H1 (cell line): Measurements from ENCODE around the gene ARID1B. TPM values are rescaled to one million over a fixed set of nuclear protein-coding genes. Genes with fewer than 3 reads are reported as not detected.

Experiments used
- CTCF ChIA-PET: fragments of 300-600 bp; sonication (Branson Sonifier 250); formaldehyde crosslinking; loops from one replicate; lab custom pipeline; 2021; ENCODE audit not compliant: partially characterized antibody; lab: Charles Lee
- POLR2A ChIA-PET: fragments of 300-600 bp; sonication (Branson Sonifier 250); formaldehyde crosslinking; loops from one replicate; lab custom pipeline; 2021; ENCODE audit warnings: inconsistent platforms; ENCODE audit not compliant: partially characterized antibody; lab: Charles Lee
- DNase-seq, 2 experiments: peaks; one replicate each; pipeline versions ENCODE4 v3.0.0 to v3.0.0-alpha.2; 2010 to 2022; ENCODE audit warnings: low spot score in 2 of 2, low read depth in 1 of 2, mixed read lengths in 1 of 2
- FAIRE-seq: peaks from 2 replicates; lab custom pipeline; 2011; peaks lifted over from hg19 to GRCh38; lab: Jason Lieb, UNC
- H2AFZ ChIP-seq: 2 replicates; pipeline ENCODE4 v1.8.1; 2012; ENCODE audit warnings: low read length, inconsistent platforms
- H2AK5ac ChIP-seq: 2 replicates; pipeline ENCODE4 v1.6.1; 2013; ENCODE audit warnings: low read depth, low read length
- H2BK120ac ChIP-seq: replicated peaks from 2 replicates; pipeline ENCODE3; 2013; ENCODE audit warnings: low read depth, low read length, inconsistent platforms
- H2BK12ac ChIP-seq: 2 replicates; pipeline ENCODE4 v1.6.1; 2013; ENCODE audit warnings: low read depth, low read length
- H2BK15ac ChIP-seq: 2 replicates; pipeline ENCODE4 v1.6.1; 2013; ENCODE audit warnings: low read length
- H2BK20ac ChIP-seq: 2 replicates; pipeline ENCODE4 v1.6.1; 2013; ENCODE audit warnings: low read length
- H2BK5ac ChIP-seq: 2 replicates; pipeline ENCODE4 v1.6.1; 2013; ENCODE audit warnings: low read depth, low read length
- H3K14ac ChIP-seq: 2 replicates; pipeline ENCODE4 v1.6.1; 2013; ENCODE audit warnings: inconsistent platforms; ENCODE audit not compliant: insufficient read length
- H3K18ac ChIP-seq: 2 replicates; pipeline ENCODE4 v1.6.1; 2013; ENCODE audit warnings: low read length; ENCODE audit errors: extremely low read depth
- H3K23ac ChIP-seq: 2 replicates; pipeline ENCODE4 v1.6.1; 2013; ENCODE audit warnings: inconsistent platforms; ENCODE audit not compliant: insufficient read length
- H3K23me2 ChIP-seq: 2 replicates; pipeline ENCODE4 v1.6.1; 2013; ENCODE audit warnings: low read depth, low read length
- H3K27ac ChIP-seq: 2 replicates; pipeline ENCODE4 v1.6.1; 2011; ENCODE audit warnings: low read depth, low read length, inconsistent platforms
- H3K27me3 ChIP-seq, 4 experiments: replicated peaks in 1 of 4; 1 replicate in 1 of 4; 2 replicates in 3 of 4; pipeline versions ENCODE4 v1.6.1 to v1.8.1; 2011 to 2013; ENCODE audit warnings: low read length in 3 of 4, mild to moderate bottlenecking in 3 of 4, inconsistent platforms in 2 of 4, mixed read lengths in 2 of 4, moderate library complexity in 1 of 4; ENCODE audit not compliant: control insufficient read depth in 3 of 4, insufficient read depth in 3 of 4; ENCODE audit errors: extremely low read depth in 1 of 4
- H3K36me3 ChIP-seq, 4 experiments: 2 replicates each; pipeline versions ENCODE4 v1.6.1 to v1.8.1; 2011 to 2013; ENCODE audit warnings: mild to moderate bottlenecking in 4 of 4, low read length in 3 of 4, moderate library complexity in 2 of 4, control low read depth in 1 of 4, inconsistent platforms in 1 of 4; ENCODE audit not compliant: insufficient read depth in 4 of 4, control insufficient read depth in 2 of 4
- H3K4ac ChIP-seq: replicated peaks from 2 replicates; pipeline ENCODE3; 2013; ENCODE audit warnings: low read length, low read depth, mixed read lengths, inconsistent platforms; ENCODE audit not compliant: insufficient read length
- H3K4me1 ChIP-seq, 4 experiments: replicated peaks in 1 of 4; 1 replicate in 1 of 4; 2 replicates in 3 of 4; pipeline versions ENCODE4 v1.6.1 to v1.8.1; 2011 to 2013; ENCODE audit warnings: low read length in 3 of 4, inconsistent platforms in 2 of 4, mixed read lengths in 1 of 4; ENCODE audit not compliant: insufficient read depth in 4 of 4, control insufficient read depth in 3 of 4
- H3K4me2 ChIP-seq, 2 experiments: 2 replicates each; pipeline versions ENCODE4 v1.6.1 to v1.8.1; 2011 to 2013; ENCODE audit warnings: low read depth in 2 of 2, low read length in 2 of 2, control low read depth in 1 of 2, inconsistent platforms in 1 of 2, mild to moderate bottlenecking in 1 of 2; ENCODE audit not compliant: insufficient read depth in 1 of 2
- H3K4me3 ChIP-seq, 4 experiments: fragments of 200-600, 300-600 bp in 1 of 4; sonication (generic), shearing (Covaris generic), sonication (Bioruptor Twin) in 1 of 4; 2 replicates each; pipeline versions ENCODE4 v1.5.1 to v1.8.1; 2011 to 2016; ENCODE audit warnings: low read length in 4 of 4, low read depth in 3 of 4, control low read depth in 2 of 4, inconsistent platforms in 2 of 4, mild to moderate bottlenecking in 2 of 4, mixed read lengths in 1 of 4, moderate library complexity in 1 of 4; ENCODE audit not compliant: insufficient read depth in 2 of 4; ENCODE audit errors: extremely low read depth in 1 of 4
- H3K56ac ChIP-seq: replicated peaks from 2 replicates; pipeline ENCODE3; 2013; ENCODE audit warnings: low read depth, mild to moderate bottlenecking, mixed read lengths, low read length, inconsistent platforms; ENCODE audit not compliant: insufficient read length
- H3K79me1 ChIP-seq: 2 replicates; pipeline ENCODE4 v1.6.1; 2013; ENCODE audit warnings: low read depth, low read length, control low read depth
- H3K79me2 ChIP-seq, 2 experiments: 2 replicates each; pipeline versions ENCODE4 v1.6.1 to v1.8.1; 2012 to 2013; ENCODE audit warnings: low read length in 2 of 2, mild to moderate bottlenecking in 2 of 2, inconsistent platforms in 1 of 2; ENCODE audit not compliant: insufficient read depth in 2 of 2, control insufficient read depth in 1 of 2
- H3K9ac ChIP-seq, 4 experiments: replicated peaks in 1 of 4; 1 replicate in 1 of 4; 2 replicates in 3 of 4; pipeline versions ENCODE4 v1.6.1 to v1.8.1; 2011 to 2013; ENCODE audit warnings: low read depth in 3 of 4, low read length in 3 of 4, control low read depth in 2 of 4, mild to moderate bottlenecking in 2 of 4, moderate library complexity in 2 of 4, inconsistent platforms in 1 of 4; ENCODE audit errors: extremely low read depth in 1 of 4
- H3K9me3 ChIP-seq, 2 experiments: 2 replicates each; pipeline versions ENCODE4 v1.6.1 to v1.8.1; 2012 to 2013; ENCODE audit warnings: mild to moderate bottlenecking in 2 of 2, moderate library complexity in 2 of 2, control low read depth in 1 of 2, inconsistent platforms in 1 of 2, low read depth in 1 of 2, low read length in 1 of 2, mixed read lengths in 1 of 2; ENCODE audit not compliant: insufficient read depth in 2 of 2
- H4K20me1 ChIP-seq, 2 experiments: replicated peaks in 1 of 2; 2 replicates each; pipeline versions ENCODE3 to v1.8.1; 2011 to 2013; ENCODE audit warnings: inconsistent platforms in 2 of 2, low read length in 2 of 2, mild to moderate bottlenecking in 1 of 2; ENCODE audit not compliant: insufficient read depth in 2 of 2, control insufficient read depth in 1 of 2
- H4K5ac ChIP-seq: 2 replicates; pipeline ENCODE4 v1.6.1; 2013; ENCODE audit warnings: low read length, low read depth, mixed read lengths, inconsistent platforms; ENCODE audit not compliant: insufficient read length
- H4K8ac ChIP-seq: 2 replicates; pipeline ENCODE4 v1.8.0; 2013; ENCODE audit warnings: mild to moderate bottlenecking, moderate library complexity, low read length, inconsistent platforms; ENCODE audit not compliant: insufficient read depth; ENCODE audit errors: extremely low read depth
- H4K91ac ChIP-seq: replicated peaks from 2 replicates; pipeline ENCODE3; 2013; ENCODE audit warnings: low read length, mixed read lengths, inconsistent platforms; ENCODE audit not compliant: insufficient read length
- CBX8 ChIP-seq: fragments of 300-800, 300-1000 bp; sonication (generic); IDR thresholded peaks from 2 replicates; pipeline ENCODE4 v1.7.1; 2016; ENCODE audit warnings: low read depth, low read length, borderline replicate concordance
- CEBPB ChIP-seq: IDR thresholded peaks from 2 replicates; pipeline ENCODE4 v1.6.1; 2012; ENCODE audit warnings: low read depth, low read length
- CHD2 ChIP-seq: IDR thresholded peaks from 2 replicates; pipeline ENCODE4 v1.6.1; 2012; ENCODE audit warnings: low read length, improper control_type of control experiment
- HDAC2 ChIP-seq, 2 experiments: fragments of 300-600 bp in 1 of 2; sonication (generic) in 1 of 2; IDR thresholded peaks; 2 replicates each; pipeline ENCODE4 v1.6.1; 2011 to 2012; ENCODE audit warnings: low read depth in 2 of 2, low read length in 2 of 2, mild to moderate bottlenecking in 2 of 2, moderate library complexity in 2 of 2, borderline replicate concordance in 1 of 2, inconsistent platforms in 1 of 2
- HDAC6 ChIP-seq: IDR thresholded peaks from one replicate; pipeline ENCODE4 v1.7.1; 2012; ENCODE audit warnings: low read depth, mild to moderate bottlenecking, inconsistent platforms, low read length, moderate library complexity
- MAFK ChIP-seq: IDR thresholded peaks from 2 replicates; pipeline ENCODE4 v1.6.1; 2012; ENCODE audit warnings: low read depth, mild to moderate bottlenecking, improper control_type of control experiment, low read length
- NANOG ChIP-seq: IDR thresholded peaks from 2 replicates; pipeline ENCODE4 v1.6.1; 2011; ENCODE audit warnings: low read length, low read depth, mild to moderate bottlenecking, inconsistent platforms; ENCODE audit not compliant: insufficient read depth, poor library complexity, severe bottlenecking
- RAD21 ChIP-seq, 2 experiments: IDR thresholded peaks in 1 of 2; conservative IDR thresholded peaks in 1 of 2; 2 replicates each; pipeline ENCODE4 v1.6.1; 2011; ENCODE audit warnings: low read depth in 2 of 2, low read length in 2 of 2, improper control_type of control experiment in 1 of 2, inconsistent platforms in 1 of 2, mild to moderate bottlenecking in 1 of 2, moderate library complexity in 1 of 2
- RBBP5 ChIP-seq: IDR thresholded peaks from 2 replicates; pipeline ENCODE4 v1.7.1; 2012; ENCODE audit warnings: low read depth, mild to moderate bottlenecking, inconsistent platforms, low read length, moderate library complexity, borderline replicate concordance
- SP4 ChIP-seq: IDR thresholded peaks from 2 replicates; pipeline ENCODE4 v1.6.1; 2012; ENCODE audit warnings: low read length, inconsistent platforms
- WGBS, 2 experiments: shearing (Covaris generic) in 1 of 2; methylation state at CpG; one replicate each; pipeline versions ENCODE4 v1.1.6 to v1.1.7; 2013 to 2015; ENCODE audit warnings: low lambda C conversion rate in 2 of 2, mixed read lengths in 2 of 2, inconsistent platforms in 1 of 2, low coverage in 1 of 2, missing lambda C conversion rate in 1 of 2; ENCODE audit not compliant: insufficient replicate concordance in 2 of 2, insufficient coverage in 1 of 2, insufficient read length in 1 of 2; ENCODE audit errors: extremely low coverage in 1 of 2, missing lambda C conversion rate in 1 of 2; 5-methylcytosine and 5-hydroxymethylcytosine counted together
- polyA plus RNA-seq, 7 experiments: library from polyadenylated mRNA; depleted of rRNA in 3 of 7; stranded (reverse) in 5 of 7; unstranded in 2 of 7; fragments of >200 nt in 5 of 7; fragments of 200-250 nt in 2 of 7; gene quantifications; 1 replicate in 5 of 7; 2 replicates in 1 of 7; 4 replicates in 1 of 7; pipeline versions ENCODE4 v1.2.1 to v1.2.3, GENCODE V29; 2011 to 2013; ENCODE audit warnings: missing spikeins in 2 of 7, mixed read lengths in 2 of 7
- total RNA-seq: library from RNA; stranded (reverse); fragmentation: NEBNext Ultra II Directional; extraction: Animal tissue kit (Norgen Biotek cat#: 25700); gene quantifications from 2 replicates; pipeline ENCODE4 v1.2.1, GENCODE V29; 2021
- TF ChIP-seq, protein P1 (sequence below): IDR thresholded peaks from 2 replicates; pipeline ENCODE4 v1.6.1; 2012; ENCODE audit warnings: inconsistent platforms

ARID1B gene
- total and polyA plus RNA-seq, 2 of the 8 experiments (the other 6 are each of a cell fraction or from before 2014, with no cell fraction given), result 24.3 to 70.3 TPM

DNA sequence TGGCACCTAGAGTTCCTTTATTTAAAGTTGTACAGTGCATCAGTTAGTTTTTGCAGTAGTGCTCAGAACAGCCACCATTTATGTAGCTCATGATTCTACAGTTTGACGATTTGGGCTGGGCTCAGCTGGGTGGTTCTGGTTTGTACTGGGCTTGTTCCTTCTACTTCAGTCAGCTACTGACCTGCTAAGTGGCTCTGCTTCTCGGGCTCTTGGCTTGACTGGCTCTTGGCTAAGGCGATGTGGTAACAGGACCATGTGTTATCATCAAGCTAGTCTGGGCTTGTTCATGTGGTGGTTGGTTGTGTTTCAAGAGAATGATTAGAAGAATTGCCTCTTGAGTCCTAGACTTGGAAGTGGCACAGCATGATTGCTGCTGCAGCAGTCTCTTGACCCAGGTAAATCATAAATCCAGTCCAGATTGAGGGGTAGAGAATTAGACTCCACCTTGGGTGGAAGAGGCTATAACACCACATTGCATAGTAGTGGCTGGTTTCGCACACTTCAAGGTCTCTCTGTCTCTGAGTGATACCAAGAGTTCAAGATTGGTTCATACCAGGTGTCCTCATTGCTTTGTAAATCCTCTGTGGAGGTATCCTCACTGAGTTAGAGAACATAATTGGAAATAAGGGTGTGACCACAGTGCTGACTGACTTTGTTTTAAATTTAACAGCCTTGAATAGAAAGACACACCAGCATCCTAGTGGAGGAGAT, 253.0 kb downstream of the ARID1B start:
- Histone ChIP-seq H4K91ac (no peak overlapping the region), H3K4ac (no peak overlapping the region), H3K18ac (no peak overlapping the region), H2BK120ac (no peak overlapping the region), H3K23ac (no peak overlapping the region), H3K36me3 (no peaks in the 10 kb centered on the region), H4K5ac (no peak overlapping the region), H2BK12ac (no peak overlapping the region), H3K4me2 (no peak overlapping the region), H2AK5ac (no peak overlapping the region), H3K79me1 (0 out of 2 replicates have a peak, but pooled peaks cover 2% of the 10 kb centered on the region), H3K4me1 (peaks cover 0 to 8% (median 4%) of the 10 kb centered on the region in 4 experiments; a peak in 5 of 7 replicates), H2BK20ac (no peak overlapping the region), H3K23me2 (no peaks in the 10 kb centered on the region), H2AFZ (no peak overlapping the region), H3K56ac (no peak overlapping the region), H2BK15ac (no peak overlapping the region), H2BK5ac (no peak overlapping the region), H3K4me3 (no peak overlapping the region), H3K14ac (no peak overlapping the region), H4K20me1 (peaks cover 0 to 2% of the 10 kb centered on the region in 2 experiments), H3K9me3 (no peaks in the 10 kb centered on the region), H4K8ac (no peak overlapping the region), H3K9ac (no peak overlapping the region), H3K27ac (no peak overlapping the region), H3K79me2 (peaks cover 5 to 83% of the 10 kb centered on the region in 2 experiments; a peak in 3 of 4 replicates), H3K27me3 (no peaks in the 10 kb centered on the region)
- FAIRE-seq (no peak), DNase-seq (no peak)
- CTCF ChIA-PET, result no interaction called here
- POLR2A ChIA-PET, result no interaction called here
- WGBS, 2 experiments, result 96% methylated on average over 4 of the region's 4 CpGs; no CpG with 5 or more reads in 1 of the 2 experiments
- TF ChIP-seq RAD21 (IDR thresholded peaks at IDR 0.05 in 1 of 2, conservative IDR thresholded peaks at IDR 0.05 in 1 of 2; ENCODE audit: low read depth in 2 of 2, low read length in 2 of 2) (no peak), RBBP5 (no peak), HDAC2 (IDR thresholded peaks at IDR 0.05; ENCODE audit: borderline replicate concordance in 1 of 2, low read depth in 2 of 2, low read length in 2 of 2) (no peak), NANOG (no peak), MAFK (no peak), CBX8 (no peak), SP4 (no peak), CHD2 (no peak), CEBPB (no peak), HDAC6 (no peak)
- TF ChIP-seq, protein P1, sequence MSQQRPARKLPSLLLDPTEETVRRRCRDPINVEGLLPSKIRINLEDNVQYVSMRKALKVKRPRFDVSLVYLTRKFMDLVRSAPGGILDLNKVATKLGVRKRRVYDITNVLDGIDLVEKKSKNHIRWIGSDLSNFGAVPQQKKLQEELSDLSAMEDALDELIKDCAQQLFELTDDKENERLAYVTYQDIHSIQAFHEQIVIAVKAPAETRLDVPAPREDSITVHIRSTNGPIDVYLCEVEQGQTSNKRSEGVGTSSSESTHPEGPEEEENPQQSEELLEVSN, result no peak
